ENCODE results near the gene PET117. TPM values are rescaled to one million over a fixed set of nuclear protein-coding genes. Genes with fewer than 3 reads are reported as not detected.

PET117 gene
- polyA plus RNA-seq, 1 donor (not counting 4 experiments of a cell fraction or from before 2014, with no cell fraction given), result 11.8 TPM

GRCh38 chr20:18180815-18181214 lies 43.2 kb downstream of the PET117 start:
- dilution Hi-C loops (cut with MboI; ENCODE audit: extremely low pct_ligation_motif_present, low sequenced_read_pairs), result no loop called here

GRCh38 chr20:18187020-18187419 lies 49.4 kb downstream of the PET117 start:
- H3K4me2 ChIP-seq (ENCODE audit: control insufficient read depth, extremely low read depth, insufficient read depth, low read depth, low read length), result peak overlapping the region; percentile 73
- H2AFZ ChIP-seq (ENCODE audit: control insufficient read depth, low read length), result peak overlapping the region; percentile 62
- H3K79me2 ChIP-seq (ENCODE audit: control insufficient read depth, insufficient read depth, low read length), result no peaks in the 10 kb centered on the region
- dilution Hi-C loops (cut with MboI; ENCODE audit: extremely low pct_ligation_motif_present, low sequenced_read_pairs), result no loop called here
- no peaks in the 10 kb centered on the region for H3K27me3 ChIP-seq (ENCODE audit: control insufficient read depth, extremely low read depth, insufficient read depth, low read length)
- no peaks in the 10 kb centered on the region for H3K9me3 ChIP-seq (ENCODE audit: control insufficient read depth, low read depth, low read length)
- no peaks in the 10 kb centered on the region for H4K20me1 ChIP-seq (ENCODE audit: control insufficient read depth, extremely low read depth, insufficient read depth, low read length)
- H3K9me1 ChIP-seq (ENCODE audit: control insufficient read depth, extremely low read depth, insufficient read depth, low read length), result no peaks in the 10 kb centered on the region
- TF ChIP-seq EZH2 (IDR thresholded peaks at IDR 0.05; ENCODE audit: low read length) (no peak), CTCF (optimal IDR thresholded peaks at IDR 0.05 in 1 of 3, IDR thresholded peaks at IDR 0.05 in 1 of 3, conservative IDR thresholded peaks at IDR 0.05 in 1 of 3; ENCODE audit: extremely low read depth in 1 of 3, insufficient read depth in 2 of 3, low read length in 3 of 3) (no peak)
- peak overlapping the region; percentile 69 for H3K27ac ChIP-seq (ENCODE audit: control insufficient read depth, insufficient read depth, low read length)
- DNase-seq (ENCODE audit: low read depth, low spot score) (no peak), FAIRE-seq (peak; percentile 87)
- peaks cover 28% of the 10 kb centered on the region for H3K4me1 ChIP-seq (ENCODE audit: control insufficient read depth, extremely low read depth, insufficient read depth, low read length)
- peaks cover 5 to 25% of the 10 kb centered on the region in 2 experiments for H3K36me3 ChIP-seq (ENCODE audit: control insufficient read depth in 2 of 2, extremely low read depth in 1 of 2, insufficient read depth in 2 of 2, low read length in 2 of 2)
- H3K4me3 ChIP-seq (ENCODE audit: control insufficient read depth in 2 of 3, extremely low read depth in 1 of 3, insufficient read depth in 2 of 3, low read depth in 1 of 3, low read length in 3 of 3), result no peak overlapping the region
- peak overlapping the region; percentile 43 for H3K9ac ChIP-seq (ENCODE audit: control insufficient read depth, extremely low read depth, insufficient read depth, low read length)

More at GRCh38 chr20:18180815-18181214, 43.2 kb downstream of the PET117 start:
- Histone ChIP-seq H3K9me3 (ENCODE audit: control insufficient read depth, low read depth, low read length) (no peaks in the 10 kb centered on the region), H3K36me3 (ENCODE audit: control insufficient read depth in 2 of 2, extremely low read depth in 1 of 2, insufficient read depth in 2 of 2, low read length in 2 of 2) (peaks cover 8 to 21% of the 10 kb centered on the region in 2 experiments), H3K4me1 (ENCODE audit: control insufficient read depth, extremely low read depth, insufficient read depth, low read length) (no peaks in the 10 kb centered on the region), H3K27me3 (ENCODE audit: control insufficient read depth, extremely low read depth, insufficient read depth, low read length) (no peaks in the 10 kb centered on the region), H3K27ac (ENCODE audit: control insufficient read depth, insufficient read depth, low read length) (no peak overlapping the region), H3K4me2 (ENCODE audit: control insufficient read depth, extremely low read depth, insufficient read depth, low read depth, low read length) (no peak overlapping the region), H3K9ac (ENCODE audit: control insufficient read depth, extremely low read depth, insufficient read depth, low read length) (no peak overlapping the region), H4K20me1 (ENCODE audit: control insufficient read depth, extremely low read depth, insufficient read depth, low read length) (no peaks in the 10 kb centered on the region), H3K79me2 (ENCODE audit: control insufficient read depth, insufficient read depth, low read length) (no peaks in the 10 kb centered on the region), H3K9me1 (ENCODE audit: control insufficient read depth, extremely low read depth, insufficient read depth, low read length) (no peaks in the 10 kb centered on the region), H3K4me3 (ENCODE audit: control insufficient read depth in 2 of 3, extremely low read depth in 1 of 3, insufficient read depth in 2 of 3, low read depth in 1 of 3, low read length in 3 of 3) (no peak overlapping the region), H2AFZ (ENCODE audit: control insufficient read depth, low read length) (no peak overlapping the region)
- TF ChIP-seq CTCF (optimal IDR thresholded peaks at IDR 0.05 in 1 of 3, IDR thresholded peaks at IDR 0.05 in 1 of 3, conservative IDR thresholded peaks at IDR 0.05 in 1 of 3; ENCODE audit: extremely low read depth in 1 of 3, insufficient read depth in 2 of 3, low read length in 3 of 3), result no peak
- no peak for TF ChIP-seq EZH2 (IDR thresholded peaks at IDR 0.05; ENCODE audit: low read length)
- no peak for DNase-seq (ENCODE audit: low read depth, low spot score)
- no peak for FAIRE-seq

All from keratinocyte (primary cell).